ENCODE data around the gene HPCAL1. TPM values are rescaled to one million over a fixed set of nuclear protein-coding genes. Genes with fewer than 3 reads are reported as not detected.

HPCAL1 gene
- total RNA-seq, 1 experiment from 2014 or later: 312 TPM

- Histone ChIP-seq H4K20me1 (ENCODE audit: low read length) (no peaks in the 10 kb centered on the region), H3K79me2 (ENCODE audit: low read length) (no peaks in the 10 kb centered on the region), H3K27ac (ENCODE audit: low read length) (no peak overlapping the region), H3K4me2 (ENCODE audit: low read length) (no peak overlapping the region), H3K4me1 (ENCODE audit: insufficient read depth, low read length) (peaks cover 31% of the 10 kb centered on the region), H2AFZ (ENCODE audit: low read length) (no peak overlapping the region), H3K27me3 (ENCODE audit: low read length) (no peaks in the 10 kb centered on the region), H3K4me3 (ENCODE audit: low read length) (no peak overlapping the region), H3K9ac (ENCODE audit: low read length) (no peak overlapping the region), H3K9me3 (ENCODE audit: low read length) (no peaks in the 10 kb centered on the region), H3F3A (ENCODE audit: low read length, unreplicated experiment) (no peaks in the 10 kb centered on the region), H3K36me3 (ENCODE audit: low read depth, low read length) (no peaks in the 10 kb centered on the region), H3K9me2 (replicated peaks; ENCODE audit: low read length) (no peaks in the 10 kb centered on the region)
- DNase-seq (no peak), ATAC-seq (no peak)
- intact Hi-C loops (cut with micrococcal nuclease): no loop called here
- TF ChIP-seq CTCF (conservative IDR thresholded peaks at IDR 0.05; ENCODE audit: low read depth, low read length) (no peak), EZH2 (IDR thresholded peaks at IDR 0.05; ENCODE audit: low read length, unreplicated experiment) (no peak), EZH2phosphoT487 (IDR thresholded peaks at IDR 0.05; ENCODE audit: borderline replicate concordance, low read length) (no peak)
- ChIA-PET POLR2A (ENCODE audit: unreplicated experiment) (no interaction called here), CTCF (interaction anchor here (0.5 kb wide), 1 partner anchor 235 kb away, joined by 5 read pairs; no protein-coding TSS in a partner anchor)
- no TSS peak for BruUV-seq (replicated peaks)
Measured at GRCh38 chr2:10267551-10268465, 34.9 kb upstream of the HPCAL1 start.

- CTCF ChIA-PET: no interaction called here
- BruUV-seq (replicated peaks): no TSS peak
Measured at GRCh38 chr2:10269291-10269690, 33.4 kb upstream of the HPCAL1 start.

More at GRCh38 chr2:10269291-10269690, 33.4 kb upstream of the HPCAL1 start:
- H3K36me3 ChIP-seq (ENCODE audit: low read depth, low read length): no peaks in the 10 kb centered on the region
- intact Hi-C loops (cut with micrococcal nuclease): no loop called here
- H3K27ac ChIP-seq (ENCODE audit: low read length): no peak overlapping the region
- H3K9me2 ChIP-seq (replicated peaks; ENCODE audit: low read length): no peaks in the 10 kb centered on the region
- no peak for ATAC-seq
- no peak overlapping the region for H3K9ac ChIP-seq (ENCODE audit: low read length)
- no peak overlapping the region for H3K4me2 ChIP-seq (ENCODE audit: low read length)
- POLR2A ChIA-PET (ENCODE audit: unreplicated experiment): no interaction called here
- H3K4me1 ChIP-seq (ENCODE audit: insufficient read depth, low read length): peaks cover 31% of the 10 kb centered on the region
- no peaks in the 10 kb centered on the region for H3K79me2 ChIP-seq (ENCODE audit: low read length)
- no peak for DNase-seq
- H3K9me3 ChIP-seq (ENCODE audit: low read length): no peaks in the 10 kb centered on the region
- no peak overlapping the region for H2AFZ ChIP-seq (ENCODE audit: low read length)
- no peaks in the 10 kb centered on the region for H4K20me1 ChIP-seq (ENCODE audit: low read length)
- no peaks in the 10 kb centered on the region for H3F3A ChIP-seq (ENCODE audit: low read length, unreplicated experiment)
- no peak for TF ChIP-seq EZH2 (IDR thresholded peaks at IDR 0.05; ENCODE audit: low read length, unreplicated experiment)
- TF ChIP-seq EZH2phosphoT487 (IDR thresholded peaks at IDR 0.05; ENCODE audit: borderline replicate concordance, low read length): no peak
- TF ChIP-seq CTCF (conservative IDR thresholded peaks at IDR 0.05; ENCODE audit: low read depth, low read length): no peak
- no peak overlapping the region for H3K4me3 ChIP-seq (ENCODE audit: low read length)
- H3K27me3 ChIP-seq (ENCODE audit: low read length): no peaks in the 10 kb centered on the region
